ENCODE results near the gene EXOC7. TPM values are rescaled to one million over a fixed set of nuclear protein-coding genes. Genes with fewer than 3 reads are reported as not detected.

EXOC7 gene
- total RNA-seq, 1 experiment from 2014 or later: 101 TPM

GRCh38 chr17:76131692-76132573 lies 28.3 kb upstream of the EXOC7 start:
- DNase-seq: peak; percentile 61 to 66
- Histone ChIP-seq H3K27ac (no peak overlapping the region), H3K9me3 (replicated peaks) (no peaks in the 10 kb centered on the region), H3K36me3 (no peaks in the 10 kb centered on the region), H3K4me3 (no peak overlapping the region), H3K4me1 (peaks cover 25% of the 10 kb centered on the region), H3K27me3 (peaks cover 21% of the 10 kb centered on the region)

GRCh38 chr17:76131051-76131691 lies 27.6 kb upstream of the EXOC7 start:
- DNase-seq: peak in 1 of 2 experiments; percentile 70
- no peaks in the 10 kb centered on the region for H3K9me3 ChIP-seq (replicated peaks)
- no peak overlapping the region for H3K27ac ChIP-seq
- peaks cover 25% of the 10 kb centered on the region for H3K4me1 ChIP-seq
- no peaks in the 10 kb centered on the region for H3K36me3 ChIP-seq
- H3K27me3 ChIP-seq: peaks cover 13% of the 10 kb centered on the region
- no peak overlapping the region for H3K4me3 ChIP-seq

GRCh38 chr17:76130473-76130872 lies 26.9 kb upstream of the EXOC7 start:
- Histone ChIP-seq H3K4me3 (no peak overlapping the region), H3K4me1 (peaks cover 25% of the 10 kb centered on the region), H3K9me3 (replicated peaks) (no peaks in the 10 kb centered on the region), H3K27ac (no peak overlapping the region), H3K27me3 (peaks cover 6% of the 10 kb centered on the region), H3K36me3 (no peaks in the 10 kb centered on the region)
- DNase-seq: no peak

- no peaks in the 10 kb centered on the region for H3K36me3 ChIP-seq
- H3K4me3 ChIP-seq: no peak overlapping the region
- H3K27me3 ChIP-seq: no peaks in the 10 kb centered on the region; the same call in 1 of the 2 replicates
- H3K27ac ChIP-seq: no peak overlapping the region
- no peak for DNase-seq
- no peaks in the 10 kb centered on the region for H3K9me3 ChIP-seq (replicated peaks)
- H3K4me1 ChIP-seq: peaks cover 2% of the 10 kb centered on the region
Observed at GRCh38 chr17:76125922-76126321, 22.3 kb upstream of the EXOC7 start.

GRCh38 chr17:76125391-76125675 lies 21.7 kb upstream of the EXOC7 start:
- no peak overlapping the region for H3K4me3 ChIP-seq
- DNase-seq: no peak
- no peak overlapping the region for H3K27ac ChIP-seq
- peaks cover under 1% of the 10 kb centered on the region; the same call in 1 of the 2 replicates for H3K27me3 ChIP-seq
- H3K4me1 ChIP-seq: no peaks in the 10 kb centered on the region; the same call in 1 of the 2 replicates
- no peaks in the 10 kb centered on the region for H3K9me3 ChIP-seq (replicated peaks)
- H3K36me3 ChIP-seq: no peaks in the 10 kb centered on the region

- Histone ChIP-seq H3K4me3 (no peak overlapping the region), H3K27me3 (peaks cover 2% of the 10 kb centered on the region; the same call in 1 of the 2 replicates), H3K27ac (no peak overlapping the region), H3K9me3 (replicated peaks) (no peaks in the 10 kb centered on the region), H3K4me1 (peaks cover 5% of the 10 kb centered on the region; the same call in 1 of the 2 replicates), H3K36me3 (no peaks in the 10 kb centered on the region)
- DNase-seq: peak in 1 of 2 experiments; percentile 53
Observed at GRCh38 chr17:76124582-76125390, 21.2 kb upstream of the EXOC7 start.

DNA sequence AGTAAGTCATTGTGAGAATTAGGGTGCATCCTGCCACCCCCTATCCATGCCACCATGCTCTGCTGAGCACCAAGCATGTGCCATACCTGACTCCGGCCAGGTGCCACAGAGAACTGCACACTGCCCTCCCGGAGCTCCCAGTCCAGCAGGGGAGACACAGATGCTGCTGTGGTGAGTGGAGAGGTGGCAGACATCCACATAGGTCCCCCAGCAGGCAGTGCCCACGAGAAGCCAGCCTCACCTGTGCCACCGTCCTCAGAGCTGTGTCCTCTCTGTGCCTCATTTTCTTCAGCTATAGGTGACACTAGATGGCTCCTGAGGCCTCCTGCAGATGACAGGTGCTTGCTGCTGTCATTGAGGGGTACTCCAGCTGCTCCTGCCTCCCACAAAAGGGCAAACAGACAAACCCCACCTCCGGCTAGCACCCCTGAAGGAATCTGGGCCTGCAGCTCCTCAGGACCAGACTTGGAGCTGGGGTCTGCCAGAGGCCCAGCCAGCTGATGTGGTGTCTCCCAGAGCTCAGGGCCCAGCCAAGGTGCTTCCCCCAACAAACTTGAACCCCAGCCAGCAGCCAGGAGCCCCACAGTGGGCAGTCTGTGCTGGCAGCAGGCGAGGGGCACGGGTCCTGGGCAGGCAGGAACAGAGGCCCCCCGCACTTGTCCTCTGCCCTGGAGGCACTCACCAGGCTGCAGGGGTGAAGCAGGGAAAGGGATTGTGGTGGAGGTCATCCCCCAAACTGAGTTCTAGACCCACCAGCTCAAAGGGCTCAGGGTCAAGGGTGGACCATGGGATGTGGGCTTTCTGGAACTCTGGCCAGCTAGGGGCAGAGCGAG lies 20.4 kb upstream of the EXOC7 start:
- no peaks in the 10 kb centered on the region for H3K9me3 ChIP-seq (replicated peaks)
- no peak for DNase-seq
- no peaks in the 10 kb centered on the region for H3K36me3 ChIP-seq
- H3K27me3 ChIP-seq: peaks cover 2% of the 10 kb centered on the region; the same call in 1 of the 2 replicates
- peaks cover 10% of the 10 kb centered on the region; the same call in 1 of the 2 replicates for H3K4me1 ChIP-seq
- H3K4me3 ChIP-seq: no peak overlapping the region
- no peak overlapping the region for H3K27ac ChIP-seq

GRCh38 chr17:76123191-76123499 lies 19.6 kb upstream of the EXOC7 start:
- DNase-seq: no peak
- no peaks in the 10 kb centered on the region for H3K9me3 ChIP-seq (replicated peaks)
- no peaks in the 10 kb centered on the region for H3K36me3 ChIP-seq
- no peak overlapping the region for H3K27ac ChIP-seq
- H3K4me1 ChIP-seq: peaks cover 10% of the 10 kb centered on the region; the same call in 1 of the 2 replicates
- H3K4me3 ChIP-seq: no peak overlapping the region
- peaks cover 2% of the 10 kb centered on the region; the same call in 1 of the 2 replicates for H3K27me3 ChIP-seq

DNA sequence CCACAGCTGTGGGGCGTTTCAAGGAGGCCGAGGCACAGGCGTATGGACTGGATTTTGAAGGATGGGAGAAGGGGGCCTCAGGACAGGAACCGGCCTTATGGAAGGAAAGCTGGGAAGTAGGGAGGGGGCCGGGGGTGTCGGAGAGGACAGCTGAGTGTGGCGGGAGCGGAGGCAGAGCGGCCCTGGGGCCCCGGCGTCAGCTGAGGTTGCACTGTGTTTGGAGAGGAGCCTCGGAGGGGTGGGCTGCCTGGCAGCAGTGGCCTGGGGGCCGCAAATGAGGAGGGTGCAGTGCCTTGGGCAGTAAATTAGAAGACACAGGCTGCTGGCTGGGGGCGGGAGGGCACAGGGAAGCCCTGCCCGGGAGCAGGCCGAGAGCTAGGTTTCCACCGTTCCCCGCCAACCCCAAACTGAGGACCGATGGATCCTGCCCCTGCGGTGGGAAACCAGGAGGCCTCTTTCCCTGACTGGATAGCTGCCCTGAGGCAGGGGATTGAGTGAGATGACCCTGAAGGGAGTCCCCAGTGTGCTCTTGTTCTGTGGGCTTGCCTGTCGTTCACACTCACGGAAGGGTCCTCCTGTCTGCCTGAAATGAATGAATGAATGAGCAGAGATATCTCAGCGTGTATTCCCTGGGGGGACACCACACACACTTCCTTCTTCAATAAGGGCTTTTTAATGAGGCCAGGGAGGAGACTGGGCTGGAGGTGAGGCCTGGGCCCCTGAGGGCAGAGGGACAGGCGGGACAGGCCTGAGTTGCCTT lies 19.0 kb upstream of the EXOC7 start:
- Histone ChIP-seq H3K4me1 (peaks cover 10% of the 10 kb centered on the region; the same call in 1 of the 2 replicates), H3K4me3 (no peak overlapping the region), H3K27ac (no peak overlapping the region), H3K9me3 (replicated peaks) (no peaks in the 10 kb centered on the region), H3K27me3 (peaks cover 2% of the 10 kb centered on the region; the same call in 1 of the 2 replicates), H3K36me3 (no peaks in the 10 kb centered on the region)
- no peak for DNase-seq

GRCh38 chr17:76121932-76122430 lies 18.4 kb upstream of the EXOC7 start:
- peaks cover 2% of the 10 kb centered on the region; the same call in 1 of the 2 replicates for H3K27me3 ChIP-seq
- no peaks in the 10 kb centered on the region for H3K9me3 ChIP-seq (replicated peaks)
- peaks cover 10% of the 10 kb centered on the region; the same call in 1 of the 2 replicates for H3K4me1 ChIP-seq
- no peak overlapping the region for H3K27ac ChIP-seq
- no peak overlapping the region for H3K4me3 ChIP-seq
- H3K36me3 ChIP-seq: no peaks in the 10 kb centered on the region
- no peak for DNase-seq

DNA sequence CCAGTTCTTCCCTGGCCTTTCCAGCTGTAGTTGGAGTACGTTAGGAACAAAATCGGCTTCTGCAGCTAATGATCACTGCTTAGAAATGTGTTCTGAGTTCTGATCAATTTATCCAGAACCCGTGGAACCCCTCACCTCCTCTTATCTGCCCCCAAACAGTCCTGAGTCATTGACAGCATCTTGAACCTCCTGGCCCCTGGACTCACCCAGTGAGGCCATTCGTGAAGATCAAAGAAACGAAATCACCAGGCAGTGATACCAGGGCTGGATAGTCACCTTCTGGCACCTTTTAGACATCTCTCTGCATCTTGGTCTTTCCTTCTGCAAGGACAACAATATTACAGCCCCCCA lies 17.0 kb upstream of the EXOC7 start:
- Histone ChIP-seq H3K4me3 (no peak overlapping the region), H3K27ac (no peak overlapping the region), H3K9me3 (replicated peaks) (no peaks in the 10 kb centered on the region), H3K4me1 (peaks cover 10% of the 10 kb centered on the region; the same call in 1 of the 2 replicates), H3K36me3 (no peaks in the 10 kb centered on the region), H3K27me3 (peaks cover 2% of the 10 kb centered on the region; the same call in 1 of the 2 replicates)
- no peak for DNase-seq

DNA sequence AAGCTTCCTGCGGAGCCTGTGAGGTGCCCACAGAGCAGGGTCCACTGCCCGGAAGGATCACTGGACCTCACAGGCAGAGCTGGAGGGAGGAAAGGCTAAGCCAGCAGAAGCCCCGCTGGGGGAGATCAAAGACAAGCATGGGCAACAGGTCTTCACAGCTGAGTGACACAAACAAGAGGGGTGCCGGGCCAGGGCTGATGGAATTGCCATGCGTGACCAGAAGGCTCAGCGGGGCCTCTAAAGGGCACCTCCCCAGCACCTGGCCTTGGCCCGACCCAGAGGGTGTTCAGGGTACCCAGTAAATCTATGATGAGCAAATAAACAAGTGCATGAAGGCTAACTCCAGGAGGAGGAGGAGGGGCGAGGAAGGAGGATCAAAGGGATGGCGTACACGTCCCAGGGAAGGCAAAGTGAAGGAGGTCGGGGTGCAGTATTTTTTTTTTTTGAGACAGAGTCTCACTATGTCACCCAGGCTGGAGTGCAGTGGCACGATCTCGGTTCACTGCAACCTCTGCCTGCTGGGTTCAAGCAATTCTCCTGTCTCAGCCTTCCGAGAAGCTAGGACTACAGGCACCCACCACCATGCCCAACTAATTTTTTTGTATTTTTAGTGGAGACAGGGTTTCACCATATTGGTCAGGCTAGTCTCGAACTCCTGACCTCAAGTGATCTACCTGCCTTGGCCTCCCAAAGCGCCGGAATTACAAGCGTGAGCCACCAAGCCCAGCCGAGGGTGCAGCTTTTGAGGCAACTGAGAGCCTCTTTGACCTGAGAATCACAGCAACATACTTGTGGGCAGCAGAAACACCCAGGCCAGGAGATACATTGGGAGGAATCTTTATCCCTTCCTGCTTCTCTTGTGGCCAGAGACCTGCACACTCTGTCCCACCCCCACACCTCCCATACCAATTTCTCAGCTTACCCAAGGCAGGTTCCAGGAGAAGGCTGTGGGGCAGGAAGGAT lies 16.1 kb upstream of the EXOC7 start:
- Histone ChIP-seq H3K36me3 (no peaks in the 10 kb centered on the region), H3K9me3 (replicated peaks) (no peaks in the 10 kb centered on the region), H3K4me3 (no peak overlapping the region), H3K4me1 (peaks cover 10% of the 10 kb centered on the region; the same call in 1 of the 2 replicates), H3K27ac (no peak overlapping the region), H3K27me3 (peaks cover 2% of the 10 kb centered on the region; the same call in 1 of the 2 replicates)
- DNase-seq: peak; percentile 65 to 66
